HAP-1 (cell line): Measurements from ENCODE around the gene FOSB.
A peak's percentile ranks its signal among the peaks of the same experiment; 100 is the strongest.
"Not testable (repeated sequence)": the region's sequence is repeated elsewhere in the genome, so short reads cannot be mapped to it uniquely, and the experiment has no call there.

Experiments
- DNase-seq, 2 experiments: peaks; one replicate each; pipeline ENCODE4 v3.0.0-alpha.2; 2016 to 2020; ENCODE audit warnings: low spot score in 2 of 2
- H3K27me3 ChIP-seq: fragments of 250-450 bp; sonication (Bioruptor Pico); 2 replicates; pipeline ENCODE4 v1.5.1; 2020; ENCODE audit warnings: low read depth, mild to moderate bottlenecking, moderate library complexity
- H3K36me3 ChIP-seq: fragments of 250-450 bp; sonication (Bioruptor Pico); replicated peaks from 2 replicates; pipeline ENCODE4 v1.5.1; 2020; ENCODE audit warnings: mild to moderate bottlenecking
- H3K4me1 ChIP-seq: fragments of 250-450 bp; sonication (Bioruptor Pico); 2 replicates; pipeline ENCODE4 v1.5.1; 2020; ENCODE audit warnings: mild to moderate bottlenecking
- H3K4me3 ChIP-seq: fragments of 250-450 bp; sonication (Bioruptor Pico); 2 replicates; pipeline ENCODE4 v1.5.1; 2020; ENCODE audit warnings: mild to moderate bottlenecking, moderate library complexity
- H3K9me3 ChIP-seq: fragments of 250-450 bp; sonication (Bioruptor Pico); 2 replicates; pipeline ENCODE4 v1.5.1; 2020; ENCODE audit warnings: mild to moderate bottlenecking, moderate library complexity
- in situ Hi-C: fragments of 300-500 bp; cut with MboI; formaldehyde crosslinking; loops from 3 replicates; pipeline ENCODE4 v1.14.3; 2020; ENCODE audit warnings: low sequenced_read_pairs, inconsistent platforms, mixed read lengths

The FOSB gene

DNA sequence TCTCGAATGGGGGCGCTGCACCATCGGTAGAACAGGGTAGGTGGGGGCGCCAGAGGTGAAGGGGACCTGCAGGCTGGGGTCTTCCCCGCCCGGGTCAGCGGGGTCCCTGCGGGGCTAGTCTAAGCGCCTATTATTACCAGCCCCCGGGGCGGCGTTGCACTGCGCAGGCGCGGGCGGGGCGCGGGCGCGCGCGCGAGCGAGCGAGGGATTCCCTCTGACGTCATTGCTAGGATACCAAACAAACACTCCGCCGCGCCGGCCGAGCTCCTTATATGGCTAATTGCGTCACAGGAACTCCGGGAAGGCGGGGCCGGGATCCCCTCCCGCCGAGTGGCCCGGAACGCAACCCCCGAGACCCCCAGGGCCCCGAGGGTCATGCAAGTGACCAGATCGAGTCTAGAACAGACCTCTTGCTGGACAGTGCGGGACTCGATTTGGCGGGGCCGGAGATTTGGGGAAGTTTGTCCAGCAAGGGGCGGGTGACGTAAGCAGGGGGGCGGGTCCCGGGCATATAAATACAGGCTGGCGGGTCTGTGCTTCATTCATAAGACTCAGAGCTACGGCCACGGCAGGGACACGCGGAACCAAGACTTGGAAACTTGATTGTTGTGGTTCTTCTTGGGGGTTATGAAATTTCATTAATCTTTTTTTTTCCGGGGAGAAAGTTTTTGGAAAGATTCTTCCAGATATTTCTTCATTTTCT, at the start of gene FOSB:
Gene FOSB, plus strand, starts transcription at position 541 of the 703 bp plus-strand sequence. CDS start 591 bp downstream, outside the sequence.
- Histone ChIP-seq H3K4me1 (peaks cover 12% of the 10 kb centered on the region; the same call in 1 of the 2 replicates), H3K36me3 (no peaks in the 10 kb centered on the region), H3K27me3 (no peaks in the 10 kb centered on the region), H3K4me3 (peak within 1 kb of the TSS; percentile 77), H3K9me3 (no peaks in the 10 kb centered on the region; the same call in 1 of the 2 replicates)
- DNase-seq = peak; percentile 93 to 96
- in situ Hi-C loops = no loop called here

DNA sequence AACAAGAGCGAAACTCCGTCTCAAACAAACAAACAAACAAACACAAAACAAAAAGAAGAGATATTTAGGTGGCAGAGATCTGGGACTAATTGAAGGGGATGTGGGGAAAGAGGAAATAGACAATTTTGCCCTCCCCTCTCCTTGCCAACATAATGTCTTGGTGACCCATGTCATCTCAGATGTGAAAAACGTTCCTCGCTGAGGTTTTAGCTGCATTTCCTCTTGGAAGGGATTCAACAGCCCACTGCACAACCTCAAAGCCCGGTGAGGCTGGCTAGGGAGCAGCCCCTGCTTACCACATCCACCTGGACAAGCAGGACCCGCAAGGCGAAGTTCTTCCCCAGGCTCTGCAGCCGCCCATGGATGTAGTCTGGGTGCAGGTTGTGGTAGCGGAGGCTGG, 49.0 kb upstream of the FOSB start:
- DNase-seq = no peak
- H3K4me1 ChIP-seq = peaks cover 6% of the 10 kb centered on the region; the same call in 1 of the 2 replicates
- H3K27me3 ChIP-seq = no peaks in the 10 kb centered on the region
- H3K9me3 ChIP-seq = no peaks in the 10 kb centered on the region
- in situ Hi-C loops = no loop called here
- H3K36me3 ChIP-seq = peaks cover 51% of the 10 kb centered on the region
- no peak overlapping the region for H3K4me3 ChIP-seq

DNA sequence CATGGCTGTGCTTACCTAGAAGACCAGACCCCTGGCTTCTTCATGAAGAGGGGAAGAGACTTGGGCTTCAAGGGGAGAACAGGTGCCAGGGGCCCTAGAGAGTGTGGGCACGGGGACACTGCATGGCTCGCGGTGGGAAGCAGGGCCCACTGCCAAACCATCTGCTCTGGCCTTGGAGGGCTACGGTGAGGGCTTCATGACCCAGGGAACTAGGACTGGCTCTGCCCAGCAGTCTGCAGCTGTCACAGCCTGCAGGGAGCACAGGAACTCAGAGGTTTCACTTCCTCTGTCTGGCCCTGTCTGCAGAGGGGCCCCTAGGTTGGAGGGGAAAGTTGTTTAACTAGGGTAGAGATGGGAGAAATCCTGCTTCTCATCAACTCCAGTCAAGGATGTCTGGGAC, 48.4 kb upstream of the FOSB start:
- H3K27me3 ChIP-seq = no peaks in the 10 kb centered on the region
- no peak overlapping the region for H3K4me3 ChIP-seq
- H3K4me1 ChIP-seq = peaks cover 11% of the 10 kb centered on the region
- peaks cover 45% of the 10 kb centered on the region for H3K36me3 ChIP-seq
- DNase-seq = no peak
- in situ Hi-C loops = no loop called here
- no peaks in the 10 kb centered on the region for H3K9me3 ChIP-seq

- H3K27me3 ChIP-seq = no peaks in the 10 kb centered on the region
- DNase-seq = no peak
- H3K4me3 ChIP-seq = no peak overlapping the region
- H3K9me3 ChIP-seq = no peaks in the 10 kb centered on the region
- in situ Hi-C loops = no loop called here
- H3K36me3 ChIP-seq = peaks cover 40% of the 10 kb centered on the region
- H3K4me1 ChIP-seq = peaks cover 14% of the 10 kb centered on the region
Observed at GRCh38 chr19:45419895-45420294, 47.9 kb upstream of the FOSB start.

- no peak overlapping the region for H3K4me3 ChIP-seq
Observed at GRCh38 chr19:45420356-45420755, 47.4 kb upstream of the FOSB start.

GRCh38 chr19:45420871-45421270, 46.9 kb upstream of the FOSB start:
- H3K4me1 ChIP-seq = peaks cover 14% of the 10 kb centered on the region

More at GRCh38 chr19:45420356-45420755, 47.4 kb upstream of the FOSB start:
- H3K4me1 ChIP-seq = peaks cover 14% of the 10 kb centered on the region
- no peaks in the 10 kb centered on the region for H3K27me3 ChIP-seq
- peaks cover 39% of the 10 kb centered on the region for H3K36me3 ChIP-seq
- in situ Hi-C loops = no loop called here
- DNase-seq = no peak
- H3K9me3 ChIP-seq = no peaks in the 10 kb centered on the region

GRCh38 chr19:45421947-45422498, 45.8 kb upstream of the FOSB start:
- Histone ChIP-seq H3K4me1 (peaks cover 14% of the 10 kb centered on the region), H3K4me3 (no peak overlapping the region), H3K36me3 (peaks cover 31% of the 10 kb centered on the region), H3K27me3 (no peaks in the 10 kb centered on the region), H3K9me3 (no peaks in the 10 kb centered on the region)
- in situ Hi-C loops = no loop called here
- DNase-seq = no peak

More at GRCh38 chr19:45420871-45421270, 46.9 kb upstream of the FOSB start:
- peaks cover 35% of the 10 kb centered on the region for H3K36me3 ChIP-seq
- in situ Hi-C loops = no loop called here
- no peak overlapping the region for H3K4me3 ChIP-seq
- no peaks in the 10 kb centered on the region for H3K9me3 ChIP-seq
- no peak for DNase-seq
- no peaks in the 10 kb centered on the region for H3K27me3 ChIP-seq

GRCh38 chr19:45423033-45423588, 44.7 kb upstream of the FOSB start:
- H3K4me3 ChIP-seq = peak overlapping the region; percentile 53
- no peak for DNase-seq
- in situ Hi-C loops = no loop called here
- H3K36me3 ChIP-seq = peaks cover 26% of the 10 kb centered on the region
- H3K9me3 ChIP-seq = no peaks in the 10 kb centered on the region
- H3K4me1 ChIP-seq = peaks cover 14% of the 10 kb centered on the region
- H3K27me3 ChIP-seq = no peaks in the 10 kb centered on the region

DNA sequence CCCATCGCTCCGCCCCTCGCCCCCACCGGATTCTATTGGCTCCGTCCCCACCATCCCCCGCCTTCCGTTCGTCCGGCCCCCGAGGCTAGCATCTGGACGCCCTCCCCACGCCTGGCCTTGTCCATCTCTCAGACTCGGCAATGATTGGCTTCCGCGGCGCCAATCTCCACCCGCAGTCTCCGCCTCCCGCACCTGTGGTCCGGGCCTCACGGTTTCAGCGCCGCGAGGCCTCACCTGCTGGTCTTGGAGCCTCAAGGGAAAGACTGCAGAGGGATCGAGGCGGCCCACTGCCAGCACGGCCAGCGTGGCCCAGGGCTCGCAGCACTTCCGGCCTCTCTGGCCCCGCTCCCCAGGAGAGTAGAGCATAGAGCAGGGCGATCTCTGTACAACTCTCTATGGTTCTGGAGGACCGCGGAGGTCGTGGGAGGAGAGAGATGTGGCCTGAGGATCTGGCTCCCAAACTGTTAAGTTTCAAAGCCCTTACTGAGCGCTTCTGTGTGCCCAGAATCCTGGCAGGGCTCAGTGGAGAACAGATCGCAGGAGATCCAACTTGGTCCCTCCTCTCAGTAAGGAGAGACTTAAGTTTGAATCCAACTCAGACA, 44.1 kb upstream of the FOSB start, which contains the start of gene ERCC1:
Gene ERCC1, minus strand, starts transcription at position 329 of the 602 bp plus-strand sequence. CDS start 543 bp downstream, outside the sequence.
- Histone ChIP-seq H3K9me3 (no peaks in the 10 kb centered on the region), H3K27me3 (no peaks in the 10 kb centered on the region), H3K4me3 (peak within 1 kb of the TSS; percentile 53), H3K36me3 (peaks cover 21% of the 10 kb centered on the region), H3K4me1 (peaks cover 14% of the 10 kb centered on the region)
- DNase-seq = peak; percentile 92 to 100
- in situ Hi-C loops = no loop called here

DNA sequence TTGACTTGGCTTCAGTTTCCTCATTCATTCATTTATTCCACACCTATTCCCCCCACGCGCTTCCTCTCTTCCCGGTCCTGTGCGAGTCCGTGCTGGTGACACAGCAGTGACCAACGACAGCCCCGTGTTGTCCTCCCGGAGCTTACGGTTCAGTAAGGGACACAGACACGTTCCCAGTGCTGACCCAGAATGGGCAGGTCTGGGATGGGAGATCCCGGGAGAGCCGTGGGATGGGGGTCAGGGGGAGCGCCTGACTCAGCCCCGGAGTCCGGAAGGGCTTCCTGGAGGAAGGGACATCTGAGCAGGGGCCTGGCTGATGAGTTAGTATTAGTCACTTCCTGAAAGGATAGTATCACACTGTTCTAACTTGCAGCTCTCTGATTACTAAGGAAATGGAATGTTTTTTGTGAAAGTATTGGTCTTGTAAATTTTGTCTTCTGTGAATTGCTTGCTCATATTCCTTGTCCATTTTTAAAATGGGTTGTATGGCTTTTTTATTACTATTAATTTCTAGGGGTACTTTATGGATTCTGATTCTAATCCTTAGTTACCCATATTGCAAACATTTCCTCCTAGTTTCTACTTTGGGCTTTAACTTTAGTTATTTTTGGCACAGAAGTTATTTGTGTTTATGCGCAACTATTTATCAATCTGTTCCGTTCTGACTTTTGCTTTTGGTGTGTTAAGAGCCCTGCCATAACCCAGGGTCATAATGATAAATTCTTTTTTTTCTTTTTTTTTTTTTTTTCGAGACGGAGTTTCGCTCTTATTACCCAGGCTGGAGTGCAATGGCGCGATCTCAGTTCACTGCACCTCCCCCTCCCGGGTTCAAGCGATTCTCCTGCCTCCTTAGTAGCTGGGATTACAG, 43.4 kb upstream of the FOSB start:
- Histone ChIP-seq H3K4me1 (peaks cover 14% of the 10 kb centered on the region), H3K4me3 (peak overlapping the region; percentile 53), H3K36me3 (peaks cover 15% of the 10 kb centered on the region), H3K27me3 (no peaks in the 10 kb centered on the region), H3K9me3 (no peaks in the 10 kb centered on the region)
- DNase-seq = peak; percentile 16 to 54
- in situ Hi-C loops = no loop called here

DNA sequence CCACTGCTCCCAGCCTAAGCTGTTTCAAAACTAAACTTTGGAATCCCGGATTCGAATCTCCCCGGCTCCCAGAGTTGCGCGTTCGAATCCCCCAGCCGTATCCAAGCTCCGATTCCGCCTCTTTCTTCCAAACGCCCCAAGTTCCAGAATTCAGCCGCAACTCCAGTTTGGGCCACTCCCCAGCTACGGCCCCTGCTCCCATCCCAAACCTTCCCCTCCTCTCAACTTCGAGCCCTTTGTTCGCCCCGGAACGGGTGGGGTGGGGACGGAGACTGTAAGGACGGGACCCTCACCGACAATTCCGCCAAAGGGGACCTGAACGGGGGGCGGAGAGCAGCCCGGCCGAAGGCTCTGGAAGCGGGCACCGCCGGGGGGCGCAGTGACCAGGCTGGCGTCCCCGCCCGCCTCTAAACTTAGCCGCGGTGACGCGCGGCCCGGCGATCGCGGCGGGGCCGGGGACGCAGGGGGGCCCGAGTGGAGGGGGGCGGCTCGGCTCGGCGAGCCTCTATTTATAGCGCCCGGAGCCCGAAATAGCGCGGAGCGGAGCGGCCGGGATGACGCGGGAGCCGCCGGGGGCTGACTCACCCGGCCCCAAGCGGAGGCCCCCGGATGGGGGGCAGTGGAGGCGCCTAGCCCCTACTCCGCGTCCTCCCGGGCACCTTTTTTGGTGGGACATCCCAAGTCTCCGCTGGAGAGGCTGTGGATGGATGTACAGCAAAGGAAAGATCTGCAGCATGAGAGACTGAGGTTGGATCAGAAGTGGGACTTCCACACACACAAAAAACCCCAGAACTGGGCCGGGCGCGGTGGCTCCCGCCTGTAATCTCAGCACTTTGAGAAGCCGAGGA, 39.2 kb upstream of the FOSB start:
- H3K9me3 ChIP-seq = no peaks in the 10 kb centered on the region
- in situ Hi-C loops = no loop called here
- peak in 1 of 2 experiments; percentile 70 for DNase-seq
- H3K27me3 ChIP-seq = no peaks in the 10 kb centered on the region
- H3K4me1 ChIP-seq = peaks cover 8% of the 10 kb centered on the region
- H3K4me3 ChIP-seq = peak overlapping the region; percentile 50
- no peaks in the 10 kb centered on the region for H3K36me3 ChIP-seq

DNA sequence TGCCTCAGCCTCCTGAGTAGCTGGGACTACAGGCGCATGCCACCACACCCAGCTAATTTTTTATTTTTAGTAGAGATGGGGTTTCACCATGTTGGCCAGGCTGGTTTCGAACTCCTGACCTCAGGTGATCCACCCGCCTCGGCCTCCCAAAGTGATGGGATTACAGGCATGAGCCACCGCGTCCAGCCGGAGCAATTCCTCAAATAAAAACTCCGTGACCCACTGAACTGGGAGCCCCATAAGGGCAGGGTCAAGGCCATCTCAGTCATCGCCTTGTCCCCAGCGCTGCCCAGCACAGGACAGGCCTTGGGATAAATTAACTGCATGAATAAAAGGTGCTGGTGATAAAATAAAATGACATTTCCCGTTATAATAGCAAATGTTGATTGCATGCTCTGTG, 37.9 kb upstream of the FOSB start:
- in situ Hi-C loops, H3K4me3 ChIP-seq, H3K9me3 ChIP-seq, H3K36me3 ChIP-seq, H3K4me1 ChIP-seq, H3K27me3 ChIP-seq, DNase-seq: not testable (repeated sequence)
